CD4-positive, alpha-beta T cell treated with Interleukin-6 at 100 ng/mL for 8 hours (primary cell): ENCODE results near the gene TMPRSS11B.
"Not testable (repeated sequence)": the region's sequence is repeated elsewhere in the genome, so short reads cannot be mapped to it uniquely, and the experiment has no call there.

ENCODE experiments used
- DNase-seq: peaks from one replicate; pipeline ENCODE4 v3.0.0-alpha.2; 2020; ENCODE audit warnings: mixed read lengths, low spot score

Gene TMPRSS11B

GRCh38 chr4:68218044-68218443 lies 27.4 kb downstream of the TMPRSS11B start:
- no peak for DNase-seq

DNA sequence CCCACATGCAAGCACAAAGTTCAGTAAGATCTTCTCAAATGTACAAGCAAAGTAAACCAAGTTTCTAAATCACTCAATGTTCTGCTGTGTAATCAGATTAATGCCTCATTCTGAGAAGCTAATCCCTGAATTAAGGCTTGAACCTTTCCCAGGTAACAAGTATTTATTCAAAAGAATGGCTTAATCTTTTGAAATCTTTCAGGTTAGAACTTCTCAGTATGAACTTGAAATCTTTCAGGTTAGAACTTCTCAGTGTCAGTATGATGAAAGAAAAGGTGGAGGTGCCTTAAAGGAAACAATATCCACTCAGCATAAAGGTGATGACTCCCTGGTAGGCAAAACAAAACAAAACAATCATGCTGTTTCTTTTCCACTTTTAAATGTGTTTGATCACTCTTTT lies 29.0 kb downstream of the TMPRSS11B start:
- DNase-seq: no peak

DNA sequence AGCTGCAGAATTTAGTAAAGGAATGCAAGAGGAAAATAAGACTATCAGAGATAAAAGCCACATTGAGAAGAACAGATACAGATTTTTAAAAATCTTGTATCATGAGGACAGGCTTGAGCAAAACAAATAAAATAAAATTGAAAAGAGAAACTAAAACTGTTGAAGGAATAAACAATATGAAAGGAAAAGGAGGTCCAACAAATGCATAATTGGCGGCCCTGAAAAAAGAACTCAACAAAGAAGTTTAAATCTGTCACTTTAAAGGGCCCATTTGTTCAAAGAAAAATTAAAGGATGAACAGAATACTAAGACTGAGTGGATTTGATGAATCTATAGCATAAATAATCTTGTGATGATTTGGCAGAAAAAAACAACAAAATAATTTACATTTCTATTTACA lies 36.5 kb downstream of the TMPRSS11B start:
- no peak for DNase-seq

DNA sequence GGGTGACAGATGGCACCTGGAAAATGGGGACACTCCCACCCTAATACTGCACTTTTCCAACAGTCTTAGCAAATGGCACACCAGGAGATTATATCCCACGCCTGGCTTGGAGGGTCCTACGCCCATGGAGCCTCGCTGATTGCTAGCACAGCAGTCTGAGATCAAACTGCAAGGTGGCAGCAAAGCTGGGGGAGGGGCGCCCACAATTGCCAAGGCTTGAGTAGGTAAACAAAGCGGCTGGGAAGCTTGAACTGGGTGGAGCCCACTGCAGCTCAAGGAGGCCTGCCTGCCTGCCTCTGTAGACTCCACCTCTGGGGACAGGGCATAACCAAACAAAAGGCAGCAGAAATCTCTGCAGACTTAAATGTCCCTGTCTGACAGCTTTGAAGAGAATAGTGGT lies 51.2 kb downstream of the TMPRSS11B start:
- not testable (repeated sequence) for DNase-seq

DNA sequence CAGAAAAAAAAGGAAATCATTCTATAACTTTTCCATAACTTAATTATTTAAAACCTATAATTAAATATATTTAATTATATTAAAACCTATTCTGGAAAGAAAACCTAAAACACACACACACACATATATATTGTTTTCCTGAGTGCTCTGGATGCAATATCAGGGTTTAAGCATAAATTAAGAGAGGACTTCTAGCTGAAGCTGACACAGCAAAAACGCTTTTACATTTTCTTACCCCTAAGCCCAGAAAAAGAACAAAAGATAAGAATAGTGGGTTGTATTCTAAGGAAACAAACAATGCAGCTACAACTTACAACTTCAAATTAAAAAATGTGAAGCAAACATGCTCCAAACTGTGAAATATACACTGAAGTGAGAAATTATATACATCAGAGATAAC lies 52.3 kb downstream of the TMPRSS11B start:
- DNase-seq: no peak

DNA sequence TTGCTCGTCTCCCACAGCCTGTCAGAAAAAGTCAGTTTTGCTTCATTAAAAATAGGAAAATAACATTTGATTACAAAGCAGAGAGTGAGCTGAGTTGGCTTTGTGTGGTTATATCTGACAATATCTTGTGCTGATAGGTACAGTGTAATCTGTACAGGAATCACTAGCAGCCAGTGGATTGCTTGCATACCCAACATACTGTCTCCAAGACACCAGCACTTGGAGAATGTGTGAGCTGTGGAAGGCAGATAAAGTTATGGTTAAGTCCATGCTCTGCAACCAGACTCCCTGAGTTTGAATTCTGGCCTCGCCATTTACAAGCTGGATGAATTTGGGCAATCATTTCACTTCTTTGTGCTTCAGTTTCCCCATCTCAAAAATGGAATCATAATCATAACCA lies 58.3 kb downstream of the TMPRSS11B start:
- DNase-seq: no peak

- no peak for DNase-seq
These were observed 60.6 kb downstream of the TMPRSS11B start for GRCh38 chr4:68184923-68185322.

- DNase-seq: no peak
These were observed 62.1 kb downstream of the TMPRSS11B start for GRCh38 chr4:68183417-68183816.

- DNase-seq: no peak
These were observed 63.1 kb downstream of the TMPRSS11B start for GRCh38 chr4:68182382-68182820.

DNA sequence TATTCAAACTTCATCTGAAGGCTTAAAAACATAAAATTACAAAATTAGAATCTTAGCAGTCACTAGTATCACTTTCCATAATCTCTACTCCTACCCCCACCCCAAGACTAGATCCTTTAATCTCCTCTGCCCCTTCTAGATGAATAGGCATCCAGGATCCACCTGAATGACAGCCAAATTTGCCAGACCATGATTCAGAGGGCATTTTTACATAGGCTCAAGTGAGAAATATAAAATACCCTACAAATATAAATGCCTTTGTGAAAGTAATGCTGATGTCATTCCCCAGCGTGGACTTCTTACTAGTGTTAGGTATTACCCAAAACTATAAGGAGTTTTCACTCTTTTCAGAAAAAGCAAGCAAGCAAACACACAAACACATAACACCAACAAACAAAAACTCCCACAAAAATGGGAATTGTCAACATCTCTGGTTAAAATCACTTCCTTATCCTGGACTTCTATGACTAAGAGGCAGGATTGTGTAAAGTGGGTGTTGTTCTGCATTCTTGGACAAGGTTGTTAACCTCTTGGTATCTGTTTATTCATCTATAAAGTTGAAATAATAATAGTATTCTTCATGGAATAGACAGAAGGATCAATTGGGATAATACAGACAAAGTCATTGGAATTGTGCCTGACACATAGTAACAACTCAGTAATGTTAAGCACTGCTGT lies 64.5 kb downstream of the TMPRSS11B start:
- DNase-seq: no peak

DNA sequence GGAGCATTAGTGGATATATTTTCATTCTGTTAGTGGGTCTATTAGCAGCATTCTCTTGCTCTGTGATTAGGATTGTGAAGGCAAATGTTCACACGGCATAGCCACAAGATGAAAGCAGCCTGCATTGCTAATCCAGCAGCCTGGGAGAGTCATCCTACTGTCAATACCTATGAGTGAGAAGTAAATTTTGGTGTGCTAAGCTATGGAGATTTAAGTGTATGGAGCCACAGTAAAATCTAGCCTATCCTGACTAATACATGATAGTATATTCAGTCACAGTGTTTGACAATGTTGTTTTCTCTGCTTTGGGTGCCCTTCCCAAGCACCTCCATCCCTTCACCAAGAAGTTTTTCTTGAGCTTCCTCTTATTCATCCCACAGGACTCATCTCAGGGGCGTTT lies 68.6 kb downstream of the TMPRSS11B start:
- no peak for DNase-seq
